H7 (cell line): ENCODE data around the gene SH3RF3. TPM values are rescaled to one million over a fixed set of nuclear protein-coding genes. Genes with fewer than 3 reads are reported as not detected.

ENCODE experiments used
- DNase-seq: peaks from one replicate; pipeline ENCODE4 v3.0.0; 2012
- H3K27me3 ChIP-seq: 2 replicates; pipeline ENCODE4 v1.6.0; 2011; ENCODE audit warnings: mild to moderate bottlenecking, low read length; ENCODE audit not compliant: control insufficient read depth, insufficient read depth
- H3K36me3 ChIP-seq: replicated peaks from 2 replicates; pipeline ENCODE4 v1.5.1; 2011; ENCODE audit warnings: low read length; ENCODE audit not compliant: control insufficient read depth, insufficient read depth
- H3K4me3 ChIP-seq: 2 replicates; pipeline ENCODE4 v1.5.1; 2011; ENCODE audit warnings: low read depth, mild to moderate bottlenecking, control low read depth, low read length, moderate library complexity; ENCODE audit not compliant: insufficient read depth
- total RNA-seq: library from RNA; depleted of rRNA; stranded (reverse); fragments of >200 nt; shearing (Covaris generic); gene quantifications from 2 replicates; pipeline ENCODE4 v1.2.3, GENCODE V29; 2014

The SH3RF3 gene
- total RNA-seq, 1 experiment from 2014 or later = 0.80 TPM

DNA sequence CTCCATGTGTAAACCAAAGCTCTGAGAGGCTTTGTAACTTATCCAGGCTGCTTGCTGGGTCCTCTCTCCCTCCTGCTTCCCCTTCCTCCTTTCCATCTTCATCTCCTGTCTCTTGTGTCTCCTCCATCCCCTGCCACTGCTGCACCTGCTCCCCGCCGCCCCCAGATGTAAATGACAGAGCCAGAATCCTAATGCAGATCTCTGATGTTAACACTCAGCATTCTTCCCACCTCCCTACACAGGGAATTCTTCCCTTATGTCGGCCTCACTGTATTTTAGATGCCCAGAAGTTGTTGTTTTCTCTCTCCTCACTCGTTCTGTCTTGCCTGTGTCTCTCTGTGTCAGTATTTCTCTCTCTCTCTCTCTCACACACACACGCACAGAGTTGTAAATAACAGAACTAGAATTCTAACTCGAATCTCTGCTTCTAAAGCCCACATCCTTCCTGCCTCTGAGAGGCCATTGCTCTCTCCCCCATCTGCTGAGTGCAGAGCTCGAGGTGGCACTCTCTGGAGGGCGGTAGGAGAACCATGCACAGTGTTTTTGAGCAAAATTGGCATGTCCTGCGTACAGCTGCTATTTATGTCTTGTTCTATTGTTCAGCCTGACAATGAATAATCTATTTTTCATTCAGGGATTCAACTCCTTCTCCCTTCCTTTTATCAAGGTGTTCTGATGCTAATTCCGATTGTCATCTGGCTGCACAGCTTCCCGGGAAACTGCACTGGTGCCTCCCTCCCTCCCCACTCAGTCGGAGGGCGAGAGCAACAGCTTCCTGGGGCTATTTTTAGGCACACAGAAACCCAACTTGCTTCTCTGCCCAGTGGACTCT, 219.9 kb downstream of the SH3RF3 start:
- Histone ChIP-seq H3K36me3 (no peaks in the 10 kb centered on the region), H3K4me3 (no peak overlapping the region), H3K27me3 (no peaks in the 10 kb centered on the region)
- peak; percentile 47 for DNase-seq

DNA sequence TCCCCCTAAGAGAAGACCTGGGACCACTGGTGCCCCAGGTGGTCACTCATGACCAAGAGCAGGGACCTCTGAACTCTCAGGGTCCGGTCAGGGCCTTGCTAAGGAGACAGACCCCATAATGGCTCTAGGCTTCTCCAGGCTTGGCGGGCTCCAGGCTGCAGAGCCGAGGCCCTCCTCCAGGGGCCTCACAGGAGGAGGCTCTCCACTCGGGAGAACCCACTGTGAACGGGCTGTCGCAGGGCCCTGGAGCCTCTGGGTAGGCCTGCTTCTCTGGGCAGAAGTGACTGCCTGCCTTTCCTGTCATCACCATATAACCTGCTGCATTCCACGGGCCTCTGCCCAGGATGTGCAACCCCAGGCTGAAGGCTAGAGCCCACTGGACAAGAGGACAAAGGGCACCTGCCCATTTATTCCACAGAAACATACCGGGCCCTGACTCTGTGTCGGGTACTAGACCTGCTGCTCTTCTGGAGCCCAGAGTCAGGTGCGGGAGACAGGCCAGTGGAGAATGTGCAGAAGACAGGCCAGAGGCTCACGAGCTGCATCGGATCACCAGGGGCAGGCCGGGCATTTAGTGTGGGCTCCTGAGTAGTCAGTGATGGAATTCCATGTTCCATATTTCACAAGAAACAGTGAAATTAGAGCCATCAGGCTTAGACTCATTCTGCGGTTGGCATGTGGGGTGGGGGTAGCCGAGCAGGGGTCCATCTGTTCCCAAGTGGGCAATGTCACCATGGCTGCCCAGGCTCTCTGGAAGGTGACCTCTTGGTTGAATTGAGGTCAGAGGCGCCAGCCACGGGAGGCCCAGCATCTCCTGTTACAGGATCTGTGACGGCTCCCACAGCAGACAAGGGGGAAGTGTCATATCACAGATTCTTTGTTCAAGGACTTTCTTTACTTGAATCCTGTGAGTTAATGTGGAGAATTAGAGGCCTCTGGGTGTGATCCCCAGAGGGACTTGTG, 220.8 kb downstream of the SH3RF3 start:
- peak; percentile 69 for DNase-seq

DNA sequence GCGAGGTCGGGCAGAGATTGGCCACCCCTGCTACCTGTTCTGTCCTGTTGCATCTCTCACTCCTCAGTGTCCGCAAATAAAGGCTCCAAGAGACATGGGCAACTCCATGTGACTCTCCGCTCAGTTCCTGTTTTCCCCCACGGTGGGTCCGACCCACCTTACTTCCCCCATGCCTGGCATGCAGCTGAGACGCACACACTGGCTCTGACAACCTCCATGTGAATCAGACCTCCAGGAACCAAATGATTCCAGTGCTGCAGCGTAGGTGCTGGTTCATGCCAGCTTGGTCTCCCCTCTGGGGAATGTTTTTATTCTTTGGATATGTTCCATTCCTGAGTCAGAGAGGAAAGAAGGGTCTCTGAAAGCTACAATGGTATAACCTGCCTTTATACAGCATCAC, 221.5 kb downstream of the SH3RF3 start:
- peak; percentile 23 for DNase-seq
- no peaks in the 10 kb centered on the region for H3K36me3 ChIP-seq
- H3K27me3 ChIP-seq = no peaks in the 10 kb centered on the region
- H3K4me3 ChIP-seq = no peak overlapping the region

More for the DNA sequence above, 220.8 kb downstream of the SH3RF3 start:
- Histone ChIP-seq H3K4me3 (no peak overlapping the region), H3K36me3 (no peaks in the 10 kb centered on the region), H3K27me3 (no peaks in the 10 kb centered on the region)

DNA sequence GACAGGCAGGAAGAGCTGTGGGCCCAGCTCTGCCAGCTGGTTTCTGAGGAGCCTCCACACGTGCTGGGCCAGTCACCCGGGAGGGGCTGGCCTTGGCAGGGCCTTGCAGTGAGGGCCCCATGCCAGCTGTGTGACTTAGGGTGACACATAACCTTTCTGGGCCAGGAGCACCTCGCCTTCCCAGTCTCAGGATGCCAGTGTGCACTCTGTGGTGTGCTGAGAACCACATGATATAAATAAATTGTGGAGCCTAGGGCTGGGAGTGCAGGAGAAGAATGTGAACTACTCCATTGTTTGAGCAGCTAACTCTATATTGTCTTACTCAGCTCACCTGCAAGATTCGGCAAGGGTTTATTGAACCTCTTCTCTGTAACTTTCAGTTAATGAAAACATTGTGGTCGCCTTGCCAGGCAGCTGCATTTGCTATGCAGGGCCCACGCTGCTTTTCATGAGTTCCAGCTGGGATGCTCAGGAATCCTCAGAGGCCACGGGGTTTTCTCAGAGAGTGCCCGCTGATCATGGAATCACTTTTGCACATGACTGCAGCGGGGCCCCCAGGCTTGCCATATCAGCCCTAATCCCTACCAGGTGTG, 222.3 kb downstream of the SH3RF3 start:
- Histone ChIP-seq H3K4me3 (no peak overlapping the region), H3K36me3 (no peaks in the 10 kb centered on the region)
- DNase-seq = peak; percentile 51

DNA sequence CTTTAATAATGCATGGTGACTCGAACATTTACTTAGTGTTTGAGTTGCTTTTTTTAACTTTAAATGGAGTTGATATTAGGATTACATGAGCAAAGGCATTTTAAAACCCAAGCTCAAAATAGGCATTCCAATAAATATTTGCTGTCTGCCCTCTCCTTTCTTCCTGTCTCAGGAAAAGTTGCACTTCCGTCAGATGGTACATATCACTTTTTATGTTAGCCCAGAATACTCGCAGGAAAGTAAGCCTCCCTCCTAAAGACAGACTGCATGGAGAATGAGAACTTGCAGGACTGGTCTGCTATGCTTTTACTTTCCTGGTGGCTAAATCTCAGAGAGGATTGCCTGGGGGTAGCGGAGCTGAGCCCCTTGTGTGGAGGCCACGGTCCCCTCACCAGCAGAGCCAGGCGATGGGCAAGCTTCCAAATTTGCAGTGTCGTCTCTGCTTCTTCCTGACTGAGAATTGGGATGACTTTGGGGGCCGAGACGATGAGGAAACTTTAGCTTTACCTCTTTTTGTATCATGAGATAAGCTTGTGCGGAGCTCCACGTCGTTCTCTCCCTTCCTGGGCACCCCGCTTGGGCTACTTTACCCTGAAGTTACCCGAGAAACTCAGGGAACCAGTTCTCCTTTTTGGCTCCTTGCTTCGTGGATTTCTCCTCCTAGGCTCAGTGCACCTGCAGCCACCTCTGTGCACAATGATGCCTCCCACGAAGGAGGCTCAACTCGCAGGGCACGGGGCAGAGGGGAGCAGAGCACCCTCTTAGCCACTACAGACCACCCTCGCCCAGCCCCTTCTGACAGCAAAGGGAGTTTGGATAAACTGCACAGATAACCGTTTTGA, 223.3 kb downstream of the SH3RF3 start:
- H3K36me3 ChIP-seq = no peaks in the 10 kb centered on the region
- peak; percentile 18 for DNase-seq
- no peaks in the 10 kb centered on the region for H3K27me3 ChIP-seq
- H3K4me3 ChIP-seq = no peak overlapping the region

More for the DNA sequence above, 222.3 kb downstream of the SH3RF3 start:
- H3K27me3 ChIP-seq = no peaks in the 10 kb centered on the region

- H3K4me3 ChIP-seq = no peak overlapping the region
- DNase-seq = peak; percentile 28
- H3K27me3 ChIP-seq = no peaks in the 10 kb centered on the region
- H3K36me3 ChIP-seq = no peaks in the 10 kb centered on the region
Measured at GRCh38 chr2:109352898-109353689, 224.1 kb downstream of the SH3RF3 start.

DNA sequence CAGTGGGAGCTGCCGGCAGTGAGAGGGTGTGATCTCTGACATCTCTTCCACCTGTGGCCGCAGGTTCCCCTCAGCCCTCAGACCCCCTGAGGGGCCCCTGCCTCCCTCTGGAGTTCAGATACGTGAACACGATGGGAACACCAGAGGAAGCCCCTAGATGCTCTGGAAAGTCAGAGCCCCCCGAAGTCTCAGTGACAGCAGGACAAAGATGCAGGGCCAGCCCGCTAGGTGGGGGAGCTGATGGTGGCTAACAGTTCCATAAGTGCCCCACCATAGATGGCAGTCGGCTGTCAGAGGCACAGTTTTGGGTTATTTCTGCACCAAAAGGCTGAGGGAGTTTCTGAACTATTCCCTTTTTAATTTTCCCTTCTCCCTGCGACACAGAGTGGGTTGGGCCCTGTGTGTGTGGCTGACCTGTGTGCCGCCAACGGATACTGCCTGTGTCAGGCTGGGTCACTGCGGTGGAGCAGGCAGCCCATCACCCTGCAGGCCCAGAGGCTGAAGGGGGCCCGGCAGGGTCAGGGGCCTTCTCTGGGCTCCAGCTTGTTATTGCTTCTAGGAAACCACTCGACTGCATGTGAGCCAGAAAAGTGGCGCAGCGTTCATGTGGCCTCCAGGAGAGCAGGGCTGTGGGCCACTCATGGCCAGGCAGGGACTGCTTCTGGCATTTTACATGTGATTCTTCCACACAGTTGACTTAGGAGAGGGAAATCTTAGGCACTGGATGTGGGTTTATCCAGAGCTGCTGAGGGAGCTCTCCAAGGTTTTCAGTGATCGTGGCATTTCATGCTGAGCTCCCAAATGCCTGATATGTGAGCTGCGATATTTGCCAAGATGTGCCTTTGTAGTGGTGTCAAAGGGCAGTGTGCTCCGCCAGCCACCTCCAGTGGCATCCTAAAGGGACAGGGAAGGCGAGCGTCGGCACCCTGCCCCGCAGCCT, 225.1 kb downstream of the SH3RF3 start:
- Histone ChIP-seq H3K4me3 (no peak overlapping the region), H3K27me3 (no peaks in the 10 kb centered on the region), H3K36me3 (no peaks in the 10 kb centered on the region)
- DNase-seq = peak; percentile 16

- peak; percentile 2 for DNase-seq
- H3K36me3 ChIP-seq = no peaks in the 10 kb centered on the region
- no peak overlapping the region for H3K4me3 ChIP-seq
- no peaks in the 10 kb centered on the region for H3K27me3 ChIP-seq
Measured at GRCh38 chr2:109355192-109355843, 226.3 kb downstream of the SH3RF3 start.

- Histone ChIP-seq H3K4me3 (no peak overlapping the region), H3K27me3 (no peaks in the 10 kb centered on the region), H3K36me3 (no peaks in the 10 kb centered on the region)
- peak; percentile 6 for DNase-seq
Measured at GRCh38 chr2:109356324-109357035, 227.5 kb downstream of the SH3RF3 start.

DNA sequence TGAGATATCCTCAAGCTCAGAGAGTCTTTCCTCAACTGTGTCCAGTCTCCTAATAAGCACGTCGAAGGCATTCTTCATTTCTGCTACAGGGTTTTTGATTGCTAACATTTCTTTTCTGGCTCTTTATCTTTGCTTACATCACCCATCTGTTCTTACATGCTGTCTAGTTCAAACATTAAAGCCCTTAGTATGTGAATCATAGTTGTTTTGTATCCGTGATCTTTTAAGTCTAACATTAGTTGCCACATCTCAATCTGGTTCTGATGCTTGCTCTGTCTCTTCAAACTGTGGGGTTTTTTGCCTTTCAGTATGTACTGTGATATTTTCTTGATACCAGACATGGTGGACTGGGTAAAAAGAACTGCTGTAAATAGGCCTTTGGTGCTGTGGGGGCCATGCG, 235.2 kb downstream of the SH3RF3 start:
- H3K36me3 ChIP-seq = no peaks in the 10 kb centered on the region
- H3K27me3 ChIP-seq = no peaks in the 10 kb centered on the region
- H3K4me3 ChIP-seq = no peak overlapping the region
- DNase-seq = no peak

- H3K27me3 ChIP-seq = no peaks in the 10 kb centered on the region
- no peak overlapping the region for H3K4me3 ChIP-seq
- no peaks in the 10 kb centered on the region for H3K36me3 ChIP-seq
- peak; percentile 5 for DNase-seq
Measured at GRCh38 chr2:109365131-109365530, 236.1 kb downstream of the SH3RF3 start.

DNA sequence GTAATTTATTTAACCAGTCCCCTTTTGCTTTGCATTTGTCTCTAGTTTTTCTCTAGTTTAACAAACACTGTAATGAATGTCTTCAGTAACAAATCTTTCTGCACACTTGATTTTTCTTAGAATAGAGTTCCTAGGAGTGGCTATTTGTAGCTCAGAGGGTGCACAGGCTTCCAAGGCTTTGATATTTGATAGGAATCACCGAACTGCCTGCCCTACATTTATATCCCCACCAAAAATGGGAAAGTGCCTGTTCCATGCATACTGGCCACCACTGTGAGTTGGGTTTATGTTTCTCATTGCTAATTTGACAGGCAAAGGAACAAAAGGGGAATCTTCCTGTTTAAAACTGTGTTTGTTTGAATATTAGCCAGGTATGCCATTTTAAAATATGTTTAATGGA, 238.7 kb downstream of the SH3RF3 start:
- no peak for DNase-seq
- Histone ChIP-seq H3K27me3 (no peaks in the 10 kb centered on the region), H3K4me3 (no peak overlapping the region), H3K36me3 (no peaks in the 10 kb centered on the region)
